Activated naive CD4-positive, alpha-beta T cell treated with anti-CD3 and anti-CD28 coated beads, Interleukin-2, amount 50 U/mL, for 16 hours (primary cell): ENCODE measurements around the gene KLK8.
"Not testable (repeated sequence)": the region's sequence is repeated elsewhere in the genome, so short reads cannot be mapped to it uniquely, and the experiment has no call there.

Source experiments
- DNase-seq: peaks from one replicate; pipeline ENCODE4 v3.0.0-alpha.2; 2020

KLK8 gene

DNA sequence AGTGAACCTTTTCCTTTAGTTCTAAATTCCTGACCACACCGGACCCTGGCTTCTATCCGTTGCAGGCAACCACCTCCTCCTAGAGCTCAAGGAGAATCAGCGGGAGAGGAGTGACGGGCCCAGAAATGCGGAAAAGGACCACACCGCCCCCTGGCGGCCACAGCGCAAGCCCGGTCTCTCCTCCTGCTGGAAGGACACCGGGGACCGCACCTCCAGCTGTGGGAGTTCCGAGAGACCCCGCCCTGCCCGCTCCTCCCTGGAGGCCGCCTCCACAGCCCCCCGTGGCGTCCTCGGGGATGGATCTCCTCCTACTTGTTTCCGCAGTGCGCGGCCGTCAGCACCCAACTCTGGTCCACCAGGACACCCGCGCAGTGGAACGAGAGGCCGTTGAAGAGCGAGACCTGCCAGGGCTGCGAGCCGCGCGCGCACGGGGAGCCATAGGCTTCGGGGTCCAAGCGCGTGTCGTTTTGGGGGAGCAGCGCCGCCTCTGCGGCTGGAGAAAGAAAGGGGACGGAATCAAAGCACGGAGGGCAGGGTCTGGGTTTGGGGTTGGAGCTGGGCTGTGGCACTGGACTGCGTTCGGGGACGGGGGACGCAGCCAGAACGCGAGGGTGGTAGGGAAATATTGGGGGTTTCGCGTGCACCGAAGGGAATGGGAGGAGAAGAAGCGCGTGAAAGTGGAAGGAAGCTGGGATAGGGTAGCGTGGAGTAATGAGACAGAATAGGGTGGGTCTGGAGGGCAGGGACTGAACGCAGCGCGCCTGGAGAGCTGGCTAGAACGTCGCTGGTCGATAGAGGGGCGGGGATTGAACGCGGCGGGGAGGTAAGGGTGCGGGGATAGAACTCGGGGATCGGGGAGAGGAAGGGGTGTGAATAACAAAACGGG lies 15.6 kb upstream of the KLK8 start:
- DNase-seq: peak; percentile 50

DNA sequence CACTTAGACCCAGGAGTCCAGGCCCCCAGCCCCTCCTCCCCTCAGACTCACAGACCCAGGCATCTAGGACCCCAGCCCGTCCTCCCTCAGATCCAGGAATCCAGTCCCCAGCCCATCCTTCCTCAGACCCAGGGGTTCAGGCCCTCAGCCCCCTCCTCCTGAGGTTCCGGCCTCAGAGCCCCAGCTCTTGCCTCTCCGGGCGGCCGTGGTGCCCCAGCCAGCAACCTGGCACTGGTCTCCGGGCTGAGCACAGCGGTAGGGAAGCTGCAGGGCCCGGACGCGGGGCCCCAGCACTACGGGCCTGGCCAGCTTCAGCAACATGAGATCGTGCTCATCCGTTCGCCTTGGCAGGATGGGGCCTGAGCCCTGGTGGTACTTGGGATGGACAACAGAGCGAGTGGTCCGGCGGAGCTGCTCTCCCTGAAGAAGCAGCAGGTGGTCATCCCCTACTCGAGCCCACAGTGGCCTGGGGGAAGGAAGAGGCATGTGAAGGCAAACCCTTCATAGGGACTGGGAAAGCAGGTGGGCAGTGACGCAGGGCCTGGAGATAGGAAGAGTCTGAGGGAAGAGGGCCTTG lies 14.4 kb upstream of the KLK8 start:
- DNase-seq: no peak

DNA sequence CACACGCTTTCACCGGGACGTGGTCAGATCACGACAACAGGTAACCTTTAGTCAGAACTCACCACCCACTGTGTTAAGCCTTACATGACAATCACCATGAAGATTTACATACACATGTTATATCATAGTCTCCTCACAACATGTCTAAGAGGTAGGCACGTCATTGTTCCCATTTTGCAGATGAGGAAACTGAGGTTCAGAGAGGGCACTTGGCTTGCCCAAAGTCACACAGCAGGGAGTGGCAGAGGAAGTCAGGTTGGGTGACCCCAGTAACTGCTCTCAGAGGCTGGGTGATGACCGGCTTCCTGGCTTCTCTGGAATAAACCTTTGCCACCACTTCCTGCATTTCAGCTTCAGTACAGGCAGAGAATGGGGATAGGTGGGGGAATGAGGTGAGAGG lies 12.8 kb upstream of the KLK8 start:
- no peak for DNase-seq

DNA sequence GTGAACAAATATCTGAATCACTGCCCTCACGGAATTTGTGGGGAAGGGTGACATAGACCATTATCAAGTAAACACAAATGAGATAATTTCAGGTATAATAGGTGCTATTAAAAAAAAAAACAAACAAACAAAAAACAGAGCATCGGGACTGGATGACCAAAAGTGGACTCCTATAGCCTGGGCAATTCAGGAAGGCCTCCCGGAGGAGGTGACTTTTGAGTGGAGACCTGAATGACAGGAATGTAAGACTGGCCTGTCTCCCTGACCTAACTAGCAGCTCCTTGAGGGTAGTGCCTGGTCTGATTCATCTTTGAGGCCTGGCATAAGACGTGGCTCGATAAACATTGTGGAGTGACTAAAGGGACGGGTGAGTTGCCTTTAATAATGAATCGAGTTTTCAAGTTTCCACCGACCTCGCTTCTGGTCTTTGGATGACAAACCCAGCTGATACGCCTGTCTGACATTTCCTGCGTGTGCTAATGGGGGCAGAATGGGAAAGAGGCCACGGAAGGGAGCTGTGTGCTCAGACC lies 11.3 kb upstream of the KLK8 start:
- no peak for DNase-seq

DNA sequence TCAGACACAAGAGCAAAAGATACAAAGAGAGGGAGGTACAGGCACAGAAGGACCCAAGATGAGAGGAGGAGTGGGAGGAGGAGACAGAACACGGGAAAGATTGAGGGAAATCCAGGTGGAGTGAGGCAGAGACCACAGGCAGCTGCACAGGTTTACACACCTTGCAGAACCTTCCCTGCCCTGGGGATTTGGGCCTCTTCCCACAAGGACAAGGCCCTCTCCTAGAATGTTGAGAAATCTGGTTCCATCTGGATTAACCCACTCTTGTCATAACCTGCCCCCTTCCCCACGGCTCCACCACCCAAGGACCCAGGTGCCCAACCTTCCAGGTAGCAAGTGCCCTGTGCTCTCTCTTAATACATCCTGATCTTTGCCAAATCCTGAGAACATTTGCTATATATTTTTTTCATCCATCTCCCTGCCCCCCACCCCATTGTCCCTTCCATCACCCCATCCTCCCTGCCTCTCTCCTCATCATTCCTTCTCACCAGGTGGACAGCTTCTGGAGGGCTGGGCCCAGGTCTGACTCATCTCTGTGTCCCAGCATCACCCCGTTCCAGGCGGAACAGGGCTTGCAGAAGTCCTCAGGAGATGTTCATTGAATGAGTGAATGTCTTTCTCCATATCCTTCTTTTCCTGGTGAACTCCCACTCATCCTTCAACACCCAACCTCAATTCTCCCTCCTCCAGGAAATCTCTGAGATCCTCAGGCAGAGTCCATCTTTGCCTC lies 8.8 kb upstream of the KLK8 start:
- DNase-seq: no peak

DNA sequence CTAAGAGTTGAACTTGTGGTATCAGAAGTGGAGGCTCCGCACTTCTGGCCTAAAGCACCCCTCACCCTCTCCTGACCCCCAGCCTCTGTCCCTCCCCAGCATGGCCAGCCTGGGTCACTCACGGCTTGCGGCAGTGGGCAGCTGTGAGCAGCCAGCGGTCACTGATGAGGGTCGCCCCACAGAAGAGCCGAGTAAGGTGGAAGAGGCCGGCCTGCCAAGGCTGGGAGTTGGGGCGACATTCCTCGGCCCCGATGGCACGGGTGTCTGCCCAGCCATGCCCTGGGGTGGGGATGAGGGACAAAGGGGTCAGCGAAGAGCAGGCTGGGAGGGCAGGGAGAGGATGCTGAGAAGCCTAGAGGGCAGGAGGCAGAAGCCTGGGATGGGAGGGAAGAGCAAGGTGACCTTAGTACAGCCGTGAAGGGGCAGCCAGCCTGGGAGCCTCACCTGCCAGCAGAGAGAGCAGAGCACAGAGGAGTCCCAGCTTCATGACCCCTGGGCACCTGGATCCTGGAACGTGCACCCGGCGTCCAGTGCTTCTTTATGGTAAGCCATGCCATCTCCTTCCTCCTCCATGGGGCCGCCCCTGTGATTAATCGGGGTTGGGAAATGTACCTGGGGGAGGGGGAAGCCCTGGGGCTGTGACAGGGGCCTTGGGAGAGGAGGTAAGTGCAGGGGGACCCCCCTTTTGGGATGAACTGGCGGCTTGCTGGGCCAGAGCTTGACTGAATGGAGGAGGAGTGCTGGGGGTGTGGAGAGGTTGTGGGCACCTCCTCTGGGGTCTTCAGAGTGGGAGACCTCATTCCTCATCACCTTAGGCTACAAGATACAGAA lies 7.9 kb upstream of the KLK8 start:
- no peak for DNase-seq

DNA sequence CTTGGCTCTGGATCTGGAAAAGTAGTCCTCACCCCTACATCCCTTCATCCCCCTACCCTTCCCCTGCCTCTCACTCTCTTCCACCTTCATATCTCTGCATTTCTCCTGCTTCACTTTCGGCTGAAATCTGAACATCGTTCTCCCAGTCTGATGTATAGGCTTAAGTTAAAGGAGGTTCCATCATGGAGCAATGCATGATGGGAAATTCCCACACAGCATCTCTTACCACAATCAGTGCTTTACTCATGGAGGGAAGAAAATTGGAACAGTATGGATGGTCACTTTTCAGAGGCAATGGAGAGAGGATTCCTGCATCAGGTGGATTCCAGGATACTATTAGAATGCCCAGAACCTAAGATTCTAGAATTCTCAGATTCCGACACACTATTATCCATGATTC lies 6.1 kb upstream of the KLK8 start:
- DNase-seq: no peak

DNA sequence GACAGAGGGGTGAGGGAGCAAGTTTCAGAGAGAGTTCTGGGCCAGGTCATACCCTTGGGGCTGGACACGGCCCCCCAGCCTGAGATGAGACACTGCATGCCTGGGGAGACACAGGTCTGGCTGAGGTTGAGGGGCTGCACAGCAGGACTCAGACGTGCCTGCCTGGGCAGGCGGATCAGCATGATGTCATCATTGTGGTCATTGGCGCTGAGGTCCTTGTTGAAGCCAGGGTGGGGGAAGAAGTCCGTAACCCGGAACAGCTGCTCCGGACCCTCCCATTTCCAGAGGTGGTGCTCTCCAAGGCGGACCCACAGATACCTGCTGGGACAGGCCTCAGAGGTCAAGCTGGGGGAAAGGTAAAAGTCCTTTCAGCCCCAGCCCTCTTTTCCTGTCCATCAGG lies 5.0 kb upstream of the KLK8 start:
- DNase-seq: no peak

DNA sequence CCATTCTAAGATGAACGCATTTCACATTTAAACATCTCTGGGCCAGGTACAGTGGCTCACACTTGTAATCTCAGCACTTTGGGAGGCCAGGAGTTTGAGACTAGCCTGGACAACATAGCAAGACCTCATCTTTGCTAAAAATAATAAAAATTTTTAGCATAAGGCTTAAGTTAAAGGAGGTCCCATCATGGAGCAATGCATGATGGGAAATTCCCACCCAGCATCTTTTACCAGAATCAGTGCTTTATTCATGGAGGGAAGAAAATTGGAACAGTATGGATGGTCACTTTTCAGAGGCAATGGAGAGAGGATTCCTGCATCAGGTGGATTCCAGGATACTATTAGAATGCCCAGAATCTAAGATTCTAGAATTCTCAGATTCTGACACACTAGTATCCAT lies 3.8 kb upstream of the KLK8 start:
- DNase-seq: no peak

DNA sequence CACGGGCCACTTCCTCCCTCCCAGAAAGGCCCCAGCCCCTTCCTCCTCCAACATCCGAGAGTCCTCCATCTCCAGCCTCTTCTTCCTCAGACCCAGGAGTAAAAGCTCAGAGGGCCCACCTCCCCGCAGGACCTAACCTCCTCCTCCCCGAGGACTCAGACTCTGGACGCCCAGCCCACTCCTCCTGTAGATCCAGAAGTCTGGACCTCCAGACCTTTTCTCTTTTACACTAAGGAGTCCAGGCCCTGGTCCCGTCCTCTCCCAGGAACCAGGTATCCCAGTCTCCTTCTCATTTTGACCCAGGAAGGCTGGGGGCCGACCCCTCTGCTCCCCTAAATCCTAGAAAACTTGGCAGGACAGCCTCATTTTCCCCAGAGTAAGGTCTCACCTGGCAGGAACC lies 1.9 kb upstream of the KLK8 start:
- no peak for DNase-seq

DNA sequence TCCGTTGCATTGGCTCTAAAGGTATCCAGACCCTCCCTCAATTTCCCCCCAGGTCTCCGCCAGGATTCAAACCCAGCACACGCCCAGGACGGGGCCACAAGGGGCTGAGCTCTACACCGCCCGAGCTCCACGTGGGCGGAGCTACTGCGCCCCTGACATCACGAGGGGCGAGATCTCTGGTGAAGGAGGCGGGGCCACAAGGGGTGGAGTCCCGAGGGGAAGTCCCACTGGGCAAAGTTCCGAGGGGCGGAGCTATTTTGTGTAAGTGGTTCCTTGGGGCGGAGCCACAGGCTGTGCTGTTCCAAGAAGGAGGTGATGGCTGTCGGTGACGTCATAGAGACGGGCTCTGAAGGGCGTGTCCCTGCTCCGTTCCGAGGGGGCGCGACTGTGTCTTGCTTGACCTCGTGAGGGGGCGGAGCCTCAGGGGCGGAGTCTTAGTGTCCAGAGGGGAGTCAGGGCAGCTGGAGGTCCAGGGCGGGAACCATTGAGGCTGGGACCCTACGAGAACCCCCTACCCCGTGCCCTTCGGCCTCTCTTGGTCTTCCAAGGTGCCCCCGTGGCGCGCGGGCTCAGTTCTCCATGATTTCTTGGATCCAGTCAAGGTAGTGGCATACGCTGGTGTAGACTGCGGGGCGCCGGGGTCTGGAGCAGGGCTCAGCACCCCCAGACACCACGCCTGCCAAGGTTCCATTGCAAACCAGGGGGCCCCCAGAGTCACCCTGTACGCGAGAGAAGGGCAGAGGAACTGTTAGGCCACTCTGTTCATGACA lies 1.3 kb upstream of the KLK8 start:
- no peak for DNase-seq

DNA sequence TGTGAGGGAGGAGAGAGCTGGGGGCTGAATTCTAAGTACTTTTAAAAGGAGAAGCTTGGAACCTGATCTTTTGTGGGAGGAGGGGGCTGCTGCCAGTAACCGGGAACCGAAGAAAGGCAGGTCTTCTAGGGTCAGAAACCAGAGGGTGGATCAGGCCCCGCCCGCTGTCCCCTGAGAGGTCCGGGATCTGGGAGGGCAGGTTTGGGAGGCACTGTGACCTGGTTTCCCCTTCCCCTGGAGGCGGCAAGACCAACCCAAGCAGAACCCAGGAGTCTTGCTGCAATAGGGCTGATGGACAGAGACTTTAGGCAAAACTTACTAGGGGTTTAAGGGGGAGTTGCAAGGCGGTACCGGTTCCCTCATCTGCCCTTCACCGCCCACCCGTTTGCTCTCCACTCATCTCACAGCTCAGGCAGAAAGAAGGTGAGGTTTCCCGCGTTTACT lies 707 bp upstream of the KLK8 start:
- no peak for DNase-seq

DNA sequence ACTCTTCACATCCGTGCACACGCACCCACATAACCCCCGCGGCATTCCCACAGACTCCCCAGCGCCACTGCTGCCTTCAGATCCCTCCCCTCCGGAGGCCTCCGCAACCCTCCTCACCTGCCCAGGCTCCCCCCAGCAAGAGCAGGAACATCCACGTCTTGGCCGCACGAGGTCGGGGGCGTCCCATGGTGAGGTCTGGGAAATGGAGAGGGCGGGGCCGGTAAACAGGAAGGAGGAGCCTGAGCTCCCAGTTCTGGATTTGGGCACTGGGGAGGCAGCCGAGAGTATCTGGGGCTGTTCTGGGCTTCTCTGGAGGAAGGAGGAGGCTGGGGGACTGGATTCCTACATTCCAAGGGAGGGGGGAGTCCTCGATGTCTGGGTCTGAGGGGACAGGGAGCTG lies 423 bp downstream of the KLK8 start:
- DNase-seq: no peak

DNA sequence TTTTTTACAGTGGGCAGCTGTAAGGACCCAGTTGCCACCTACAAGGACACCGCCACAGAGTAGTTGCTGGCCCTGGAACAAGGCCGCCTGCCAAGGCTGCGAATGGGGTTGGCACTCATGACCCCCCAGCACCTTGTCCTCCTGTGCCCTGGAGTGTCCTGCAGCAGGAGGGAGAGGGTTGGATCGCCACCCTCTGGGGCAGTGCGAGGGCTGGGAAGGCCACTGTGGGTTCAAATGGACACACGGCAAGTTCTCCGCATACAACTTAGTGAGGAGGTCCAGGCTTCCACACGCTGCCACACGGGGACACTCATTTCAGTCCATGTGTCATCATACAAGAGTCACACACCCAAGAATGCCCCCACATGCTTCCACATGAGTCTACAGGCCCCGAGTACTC lies 978 bp downstream of the KLK8 start:
- DNase-seq: no peak

DNA sequence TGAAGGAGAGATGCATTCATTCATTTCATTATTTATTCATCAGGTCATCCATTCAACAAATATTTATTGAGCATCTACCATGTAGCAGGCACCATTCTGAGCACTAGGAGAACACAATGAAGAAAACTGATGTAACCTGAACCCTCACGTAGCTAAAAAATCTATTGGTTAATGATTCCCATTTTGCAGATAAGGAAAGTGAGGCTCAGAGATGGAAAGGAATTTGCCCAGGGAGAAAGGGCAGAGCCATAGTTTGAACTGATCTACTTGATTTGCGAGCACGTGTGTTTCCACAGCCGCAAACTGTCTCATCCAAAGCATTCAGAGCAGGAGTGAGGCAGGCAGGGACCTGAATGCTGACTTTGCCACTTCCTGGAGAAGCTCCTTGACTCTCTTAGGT lies 2.7 kb downstream of the KLK8 start:
- no peak for DNase-seq

DNA sequence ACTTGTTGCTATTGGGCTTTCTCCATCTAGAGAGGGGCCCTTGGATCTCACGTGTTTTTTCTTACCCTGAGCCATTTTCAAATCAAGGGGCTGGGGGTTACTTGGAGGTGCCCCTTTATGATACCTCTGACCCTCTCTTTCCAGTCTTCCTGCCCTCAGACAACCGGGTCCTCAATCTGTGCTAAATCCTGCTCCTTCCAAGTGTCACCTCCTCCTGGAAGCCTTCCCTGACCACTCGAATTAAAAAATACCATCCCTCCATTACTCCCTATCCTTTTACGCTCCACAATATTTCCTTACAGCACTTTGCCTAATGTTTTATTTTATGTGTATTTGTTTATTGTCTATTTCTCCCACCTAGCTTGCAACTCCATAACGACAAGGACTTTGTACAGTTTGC lies 3.3 kb downstream of the KLK8 start:
- DNase-seq: no peak

DNA sequence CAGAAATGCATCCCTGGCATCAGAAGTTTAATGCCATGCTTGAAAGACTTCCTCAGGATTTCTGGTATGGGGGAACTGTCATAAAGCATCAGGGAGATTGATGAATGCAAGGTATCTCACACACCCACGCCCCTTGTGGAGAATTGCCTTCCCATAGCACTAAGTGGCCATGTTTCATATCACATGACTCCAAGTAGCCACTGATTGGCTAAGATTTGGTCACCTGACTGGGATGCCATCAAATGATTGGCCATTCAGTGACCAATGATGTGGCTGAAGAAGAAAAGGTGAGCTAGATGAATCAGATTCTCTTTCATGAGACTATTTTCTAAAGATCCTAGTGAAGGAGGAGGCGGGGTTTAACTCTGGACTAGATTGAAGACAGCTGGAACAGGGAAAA lies 7.3 kb downstream of the KLK8 start:
- DNase-seq: no peak

DNA sequence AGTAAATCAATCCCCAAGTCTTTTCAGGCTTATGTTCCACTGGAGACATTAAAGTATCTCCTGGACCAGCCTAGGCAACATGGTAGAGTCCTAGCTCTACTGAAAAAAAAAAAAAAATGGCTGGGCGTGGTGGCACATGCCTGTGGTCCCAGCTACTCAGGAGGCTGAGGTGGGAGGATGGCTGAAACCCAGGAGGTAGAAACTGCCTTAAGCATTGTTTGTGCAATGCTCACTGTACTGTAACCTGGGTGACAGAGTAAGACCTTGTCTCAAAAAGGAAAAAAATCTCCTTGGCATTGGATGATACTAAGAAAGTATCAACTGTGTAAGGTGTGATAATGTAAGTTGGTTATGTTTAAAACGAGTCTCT lies 8.8 kb downstream of the KLK8 start:
- DNase-seq: no peak

DNA sequence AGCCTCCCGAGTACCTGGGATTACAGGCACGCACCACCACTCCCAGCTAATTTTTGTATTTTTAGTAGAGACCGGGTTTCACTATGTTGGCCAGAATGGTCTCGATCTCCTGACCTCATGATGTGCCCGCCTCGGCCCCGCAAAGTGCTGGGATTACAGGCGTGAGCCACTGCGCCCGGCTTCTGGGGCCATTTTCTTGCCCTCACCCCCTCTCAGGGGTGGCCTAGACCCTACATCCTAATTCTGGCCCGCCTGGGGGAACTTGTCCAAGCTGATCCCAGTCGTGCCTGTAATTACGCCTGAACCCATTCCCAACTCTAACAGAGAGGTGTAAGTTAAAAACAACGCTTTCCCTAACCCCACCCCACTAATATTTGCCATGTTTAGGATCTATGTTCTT lies 17.0 kb downstream of the KLK8 start:
- DNase-seq: not testable (repeated sequence)

DNA sequence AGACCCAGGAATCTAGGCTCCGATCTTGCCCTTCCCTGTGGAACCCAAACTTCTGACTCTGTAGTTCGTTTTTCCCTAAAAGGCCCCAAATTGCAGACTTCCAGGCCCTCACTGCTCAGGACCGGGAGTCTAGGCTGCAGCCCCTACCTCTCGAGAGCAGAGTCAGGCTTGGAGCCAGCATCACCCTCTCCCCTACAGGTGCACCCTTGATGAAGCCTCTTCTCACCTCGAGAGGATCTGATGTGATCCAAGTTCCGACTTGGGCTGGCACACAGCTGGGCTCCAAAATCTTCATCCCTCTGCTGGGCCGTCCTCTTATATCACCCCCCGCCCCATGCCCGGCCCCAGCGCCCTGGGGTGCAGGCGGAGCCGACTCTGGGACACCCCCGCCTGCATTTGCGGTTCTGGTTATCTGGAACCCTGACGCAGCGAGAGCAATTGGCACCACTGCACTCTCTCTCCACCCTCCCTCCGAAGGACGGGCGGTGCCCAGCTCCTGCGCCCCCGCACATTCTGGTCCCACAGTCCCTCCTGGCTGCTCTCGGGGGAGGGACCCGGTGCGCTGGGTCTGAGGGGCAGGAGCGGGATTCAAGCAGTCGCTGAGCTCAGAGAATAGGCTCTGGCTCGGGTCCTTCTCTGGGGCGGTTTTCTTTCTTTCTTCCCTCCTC lies 17.6 kb downstream of the KLK8 start, which contains the start of gene KLK7:
KLK7 (minus strand) TSS at position 293 of the 668 bp plus-strand sequence. CDS start 1,518 bp downstream, outside the sequence.
- no peak for DNase-seq

DNA sequence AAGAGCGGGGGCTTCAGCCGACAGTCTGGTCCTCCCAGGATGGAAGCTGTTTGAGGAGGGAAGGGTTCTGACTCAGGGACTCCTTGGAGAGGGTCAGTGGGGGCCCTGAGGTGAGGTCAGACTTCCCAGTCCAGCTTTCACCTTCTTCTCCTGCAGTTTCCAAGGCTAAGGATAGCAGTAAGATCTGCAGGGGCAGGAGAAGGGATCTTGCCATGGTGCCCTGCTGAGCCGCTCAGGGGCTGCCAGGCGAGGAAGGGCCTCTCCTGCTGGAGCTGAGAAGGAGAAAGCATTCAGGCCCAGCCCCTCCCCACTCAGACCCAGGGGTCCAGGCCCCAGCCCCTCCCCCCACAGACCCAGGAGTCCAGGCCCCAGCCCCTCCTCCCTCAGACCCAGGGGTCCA lies 19.2 kb downstream of the KLK8 start:
- DNase-seq: no peak
